Measurements from ENCODE around the gene SDK2. TPM values are rescaled to one million over a fixed set of nuclear protein-coding genes. Genes with fewer than 3 reads are reported as not detected.

SDK2 gene
- total and polyA plus RNA-seq, 4 donors = 0.15 to 5.3 (median 2.5) TPM

- ATAC-seq (ENCODE audit: low FRiP score) = no peak
- Histone ChIP-seq H3K4me3 (ENCODE audit: low read length in 2 of 2) (no peak overlapping the region), H3K27ac (ENCODE audit: low read depth in 1 of 2, low read length in 2 of 2) (no peak overlapping the region), H3K27me3 (ENCODE audit: control insufficient read depth in 1 of 2, insufficient read depth in 2 of 2, low read length in 1 of 2) (no peaks in the 10 kb centered on the region), H3K36me3 (ENCODE audit: control insufficient read depth in 1 of 2, insufficient read depth in 2 of 2, low read length in 1 of 2) (no peaks in the 10 kb centered on the region), H3K4me1 (ENCODE audit: control insufficient read depth in 1 of 2, insufficient read depth in 2 of 2, low read length in 2 of 2) (no peaks in the 10 kb centered on the region), H3K9me3 (ENCODE audit: control insufficient read depth, low read length) (no peaks in the 10 kb centered on the region)
- intact Hi-C loops (cut with DNase I) = no loop called here
- WGBS, 2 donors = 88 to 90% methylated on average over 16 of the region's 16 CpGs
- DNase-seq = no peak
These were observed 102.7 kb downstream of the SDK2 start for GRCh38 chr17:73541561-73541981.

GRCh38 chr17:73541111-73541510 lies 103.1 kb downstream of the SDK2 start:
- WGBS, 2 donors = 70 to 78% methylated on average over 6 of the region's 6 CpGs
- H3K4me1 ChIP-seq (ENCODE audit: control insufficient read depth in 1 of 2, insufficient read depth in 2 of 2, low read length in 2 of 2) = no peaks in the 10 kb centered on the region
- H3K27ac ChIP-seq (ENCODE audit: low read depth in 1 of 2, low read length in 2 of 2) = no peak overlapping the region
- intact Hi-C loops (cut with DNase I) = no loop called here
- H3K9me3 ChIP-seq (ENCODE audit: control insufficient read depth, low read length) = no peaks in the 10 kb centered on the region
- no peaks in the 10 kb centered on the region for H3K27me3 ChIP-seq (ENCODE audit: control insufficient read depth in 1 of 2, insufficient read depth in 2 of 2, low read length in 1 of 2)
- H3K4me3 ChIP-seq (ENCODE audit: low read length in 2 of 2) = no peak overlapping the region
- H3K36me3 ChIP-seq (ENCODE audit: control insufficient read depth in 1 of 2, insufficient read depth in 2 of 2, low read length in 1 of 2) = no peaks in the 10 kb centered on the region
- ATAC-seq (ENCODE audit: low FRiP score) (no peak), DNase-seq (no peak)

GRCh38 chr17:73539166-73539565 lies 105.1 kb downstream of the SDK2 start:
- no peak for ATAC-seq (ENCODE audit: low FRiP score)
- no peak for DNase-seq
- no peaks in the 10 kb centered on the region for H3K4me1 ChIP-seq (ENCODE audit: control insufficient read depth in 1 of 2, insufficient read depth in 2 of 2, low read length in 2 of 2)
- no peak overlapping the region for H3K27ac ChIP-seq (ENCODE audit: low read depth in 1 of 2, low read length in 2 of 2)
- no peak overlapping the region for H3K4me3 ChIP-seq (ENCODE audit: low read length in 2 of 2)
- 63 to 66% methylated on average over 9 of the region's 9 CpGs for WGBS, 2 donors
- no peaks in the 10 kb centered on the region for H3K27me3 ChIP-seq (ENCODE audit: control insufficient read depth in 1 of 2, insufficient read depth in 2 of 2, low read length in 1 of 2)
- no peaks in the 10 kb centered on the region for H3K36me3 ChIP-seq (ENCODE audit: control insufficient read depth in 1 of 2, insufficient read depth in 2 of 2, low read length in 1 of 2)
- no peaks in the 10 kb centered on the region for H3K9me3 ChIP-seq (ENCODE audit: control insufficient read depth, low read length)
- intact Hi-C loops (cut with DNase I) = no loop called here

GRCh38 chr17:73538445-73538844 lies 105.8 kb downstream of the SDK2 start:
- WGBS, 2 donors = 93 to 94% methylated on average over 7 of the region's 7 CpGs
- intact Hi-C loops (cut with DNase I) = no loop called here
- DNase-seq (no peak), ATAC-seq (ENCODE audit: low FRiP score) (no peak)
- Histone ChIP-seq H3K27ac (ENCODE audit: low read depth in 1 of 2, low read length in 2 of 2) (no peak overlapping the region), H3K27me3 (ENCODE audit: control insufficient read depth in 1 of 2, insufficient read depth in 2 of 2, low read length in 1 of 2) (no peaks in the 10 kb centered on the region), H3K36me3 (ENCODE audit: control insufficient read depth in 1 of 2, insufficient read depth in 2 of 2, low read length in 1 of 2) (no peaks in the 10 kb centered on the region), H3K9me3 (ENCODE audit: control insufficient read depth, low read length) (no peaks in the 10 kb centered on the region), H3K4me3 (ENCODE audit: low read length in 2 of 2) (no peak overlapping the region), H3K4me1 (ENCODE audit: control insufficient read depth in 1 of 2, insufficient read depth in 2 of 2, low read length in 2 of 2) (no peaks in the 10 kb centered on the region)

- WGBS, 2 donors = 77 to 78% methylated on average over 27 to 28 of the region's 28 CpGs
These were observed 107.3 kb downstream of the SDK2 start for GRCh38 chr17:73536700-73537605.

GRCh38 chr17:73535746-73536145 lies 108.5 kb downstream of the SDK2 start:
- H3K4me3 ChIP-seq (ENCODE audit: low read length in 2 of 2) = no peak overlapping the region
- no peaks in the 10 kb centered on the region for H3K9me3 ChIP-seq (ENCODE audit: control insufficient read depth, low read length)
- DNase-seq = no peak
- no peaks in the 10 kb centered on the region for H3K27me3 ChIP-seq (ENCODE audit: control insufficient read depth in 1 of 2, insufficient read depth in 2 of 2, low read length in 1 of 2)
- no peak overlapping the region for H3K27ac ChIP-seq (ENCODE audit: low read depth in 1 of 2, low read length in 2 of 2)
- ATAC-seq (ENCODE audit: low FRiP score) = no peak
- no peaks in the 10 kb centered on the region for H3K4me1 ChIP-seq (ENCODE audit: control insufficient read depth in 1 of 2, insufficient read depth in 2 of 2, low read length in 2 of 2)
- intact Hi-C loops (cut with DNase I) = no loop called here
- WGBS, 2 donors = 90 to 91% methylated on average over 6 of the region's 6 CpGs
- no peaks in the 10 kb centered on the region for H3K36me3 ChIP-seq (ENCODE audit: control insufficient read depth in 1 of 2, insufficient read depth in 2 of 2, low read length in 1 of 2)

More at GRCh38 chr17:73536700-73537605, 107.3 kb downstream of the SDK2 start:
- Histone ChIP-seq H3K27me3 (ENCODE audit: control insufficient read depth in 1 of 2, insufficient read depth in 2 of 2, low read length in 1 of 2) (no peaks in the 10 kb centered on the region), H3K36me3 (ENCODE audit: control insufficient read depth in 1 of 2, insufficient read depth in 2 of 2, low read length in 1 of 2) (no peaks in the 10 kb centered on the region), H3K9me3 (ENCODE audit: control insufficient read depth, low read length) (no peaks in the 10 kb centered on the region), H3K27ac (ENCODE audit: low read depth in 1 of 2, low read length in 2 of 2) (no peak overlapping the region), H3K4me3 (ENCODE audit: low read length in 2 of 2) (no peak overlapping the region), H3K4me1 (ENCODE audit: control insufficient read depth in 1 of 2, insufficient read depth in 2 of 2, low read length in 2 of 2) (no peaks in the 10 kb centered on the region)
- ATAC-seq (ENCODE audit: low FRiP score) (no peak), DNase-seq (no peak)
- intact Hi-C loops (cut with DNase I) = no loop called here

GRCh38 chr17:73534209-73534909 lies 109.9 kb downstream of the SDK2 start:
- Histone ChIP-seq H3K27me3 (ENCODE audit: control insufficient read depth in 1 of 2, insufficient read depth in 2 of 2, low read length in 1 of 2) (no peaks in the 10 kb centered on the region), H3K4me3 (ENCODE audit: low read length in 2 of 2) (no peak overlapping the region), H3K9me3 (ENCODE audit: control insufficient read depth, low read length) (no peaks in the 10 kb centered on the region), H3K36me3 (ENCODE audit: control insufficient read depth in 1 of 2, insufficient read depth in 2 of 2, low read length in 1 of 2) (no peaks in the 10 kb centered on the region), H3K27ac (ENCODE audit: low read depth in 1 of 2, low read length in 2 of 2) (no peak overlapping the region), H3K4me1 (ENCODE audit: control insufficient read depth in 1 of 2, insufficient read depth in 2 of 2, low read length in 2 of 2) (no peaks in the 10 kb centered on the region)
- intact Hi-C loops (cut with DNase I) = no loop called here
- DNase-seq (no peak), ATAC-seq (ENCODE audit: low FRiP score) (no peak)
- WGBS, 2 donors = 83 to 85% methylated on average over 15 of the region's 15 CpGs

- intact Hi-C loops (cut with DNase I) = no loop called here
- Histone ChIP-seq H3K4me3 (ENCODE audit: low read length in 2 of 2) (no peak overlapping the region), H3K4me1 (ENCODE audit: control insufficient read depth in 1 of 2, insufficient read depth in 2 of 2, low read length in 2 of 2) (no peaks in the 10 kb centered on the region), H3K9me3 (ENCODE audit: control insufficient read depth, low read length) (no peaks in the 10 kb centered on the region), H3K27ac (ENCODE audit: low read depth in 1 of 2, low read length in 2 of 2) (no peak overlapping the region), H3K36me3 (ENCODE audit: control insufficient read depth in 1 of 2, insufficient read depth in 2 of 2, low read length in 1 of 2) (no peaks in the 10 kb centered on the region), H3K27me3 (ENCODE audit: control insufficient read depth in 1 of 2, insufficient read depth in 2 of 2, low read length in 1 of 2) (no peaks in the 10 kb centered on the region)
- DNase-seq (no peak), ATAC-seq (ENCODE audit: low FRiP score) (no peak)
- 89 to 93% methylated on average over 7 of the region's 7 CpGs for WGBS, 2 donors
These were observed 110.5 kb downstream of the SDK2 start for GRCh38 chr17:73533781-73534180.

GRCh38 chr17:73533127-73533526 lies 111.1 kb downstream of the SDK2 start:
- H3K4me3 ChIP-seq (ENCODE audit: low read length in 2 of 2) = no peak overlapping the region
- no peaks in the 10 kb centered on the region for H3K4me1 ChIP-seq (ENCODE audit: control insufficient read depth in 1 of 2, insufficient read depth in 2 of 2, low read length in 2 of 2)
- H3K27me3 ChIP-seq (ENCODE audit: control insufficient read depth in 1 of 2, insufficient read depth in 2 of 2, low read length in 1 of 2) = no peaks in the 10 kb centered on the region
- no peaks in the 10 kb centered on the region for H3K36me3 ChIP-seq (ENCODE audit: control insufficient read depth in 1 of 2, insufficient read depth in 2 of 2, low read length in 1 of 2)
- H3K9me3 ChIP-seq (ENCODE audit: control insufficient read depth, low read length) = no peaks in the 10 kb centered on the region
- H3K27ac ChIP-seq (ENCODE audit: low read depth in 1 of 2, low read length in 2 of 2) = no peak overlapping the region
- intact Hi-C loops (cut with DNase I) = no loop called here
- DNase-seq (no peak), ATAC-seq (ENCODE audit: low FRiP score) (no peak)
- WGBS, 2 donors = 16 to 28% methylated on average over 13 of the region's 13 CpGs
